Stimulated activated CD8-positive, alpha-beta memory T cell treated with anti-CD3 and anti-CD28 coated beads, Interleukin-4, amount 100 ng/mL, for 24 hours (primary cell): ENCODE data around the gene EMC1.
"Not testable (repeated sequence)": the region's sequence is repeated elsewhere in the genome, so short reads cannot be mapped to it uniquely, and the experiment has no call there.

Source experiments
- DNase-seq: peaks from one replicate; pipeline ENCODE4 v3.0.0-alpha.2; 2020; ENCODE audit warnings: low read depth

EMC1 gene

GRCh38 chr1:19251305-19252196 is at the start of gene EMC1, which contains the start of gene MRTO4:
TSS of gene EMC1 (minus strand) at chr1:19251524. CDS start at chr1:19251509, 15 bp downstream.
TSS of gene MRTO4 (plus strand) at chr1:19251805. CDS start at chr1:19251836, 31 bp downstream.
- peak; percentile 87 for DNase-seq

DNA sequence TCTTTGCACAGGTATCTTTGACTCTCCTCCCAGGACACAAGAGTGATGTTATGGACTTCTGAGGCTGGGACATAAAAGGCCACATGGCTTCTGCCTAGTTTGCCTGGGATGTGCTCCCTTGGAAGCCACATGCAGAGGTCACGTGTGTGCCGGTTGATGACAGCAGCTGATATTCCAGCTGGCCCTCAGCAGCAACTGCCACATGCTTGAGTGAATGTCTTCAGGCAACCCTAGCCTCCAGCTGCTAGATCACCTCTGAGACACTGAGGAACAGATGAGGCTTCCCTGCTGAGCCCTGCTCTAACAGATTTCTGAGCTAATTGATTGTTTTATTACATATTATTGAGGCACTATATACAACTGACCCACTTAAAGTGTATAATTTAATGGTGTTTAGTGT is 48.9 kb upstream of the EMC1 start:
- no peak for DNase-seq

DNA sequence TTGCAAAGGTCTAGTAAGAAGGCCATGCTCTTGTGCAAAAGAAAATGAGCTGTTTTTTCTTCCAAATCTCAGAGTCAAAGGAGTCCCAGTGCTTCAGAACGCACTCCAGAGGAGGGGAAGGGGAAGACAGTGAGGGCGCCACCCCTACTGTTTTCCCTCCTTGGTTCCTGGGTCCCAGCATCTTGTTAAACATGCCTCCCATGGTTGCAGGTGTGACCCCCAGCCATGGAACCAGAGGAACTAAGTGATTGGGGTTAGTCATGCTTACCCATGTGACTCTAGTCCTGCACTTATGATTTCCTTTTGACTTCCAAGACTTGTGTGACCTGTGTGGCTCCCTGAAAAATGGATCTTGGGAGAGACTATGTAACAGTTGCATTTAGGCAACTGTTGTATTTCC is 43.3 kb upstream of the EMC1 start:
- no peak for DNase-seq

GRCh38 chr1:19289244-19289643 is 37.9 kb upstream of the EMC1 start:
- no peak for DNase-seq

GRCh38 chr1:19288324-19289241 is 37.3 kb upstream of the EMC1 start, which contains the start of gene AKR7A3:
TSS of gene AKR7A3 (minus strand) at chr1:19288770. CDS start at chr1:19288709, 61 bp downstream.
- peak; percentile 55 for DNase-seq

- DNase-seq, result no peak
Measured at GRCh38 chr1:19287436-19288185, 36.3 kb upstream of the EMC1 start.

- DNase-seq, result not testable (repeated sequence)
Measured at GRCh38 chr1:19285807-19286206, 34.5 kb upstream of the EMC1 start.

DNA sequence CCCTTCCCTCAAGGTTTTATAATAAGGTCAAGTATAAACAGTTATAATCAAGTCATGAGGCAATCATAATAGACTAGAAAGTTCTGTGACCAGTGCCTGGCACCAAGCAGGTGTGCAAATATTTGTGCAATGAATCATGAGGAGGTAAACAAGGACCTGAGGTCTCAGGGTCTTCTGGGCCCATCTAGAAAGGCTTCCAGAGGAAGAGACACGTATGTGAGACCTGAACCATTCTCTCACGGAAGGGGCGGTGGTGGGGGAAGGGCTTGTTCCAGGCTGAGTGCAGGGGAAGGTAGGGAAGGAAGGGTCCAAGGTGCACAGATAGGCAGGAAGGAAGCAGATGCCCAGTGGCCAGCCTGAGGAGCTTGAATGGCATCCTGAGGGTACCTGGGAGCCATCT is 34.0 kb upstream of the EMC1 start:
- DNase-seq, result not testable (repeated sequence)

GRCh38 chr1:19284881-19285280 is 33.6 kb upstream of the EMC1 start:
- DNase-seq, result no peak

DNA sequence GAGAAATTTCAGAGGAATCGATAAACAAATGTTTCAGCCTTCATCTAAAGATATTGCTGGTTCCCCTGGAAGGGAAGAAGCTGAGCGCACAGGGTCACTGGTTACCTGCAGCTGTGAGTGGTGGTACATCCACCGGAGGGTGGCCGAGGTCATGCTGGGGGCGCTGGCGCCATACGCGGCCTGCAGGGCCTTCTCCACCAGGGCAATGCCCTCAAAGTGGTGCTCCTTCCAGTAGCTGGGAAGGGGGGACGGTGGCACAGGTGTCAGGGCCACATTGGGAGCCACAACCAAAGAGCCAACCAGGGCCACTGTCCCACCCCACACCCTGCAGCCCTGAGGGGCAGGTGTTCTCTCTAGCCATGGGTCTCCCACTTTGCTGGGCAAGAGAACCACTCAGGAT is 32.6 kb upstream of the EMC1 start:
- DNase-seq, result no peak

DNA sequence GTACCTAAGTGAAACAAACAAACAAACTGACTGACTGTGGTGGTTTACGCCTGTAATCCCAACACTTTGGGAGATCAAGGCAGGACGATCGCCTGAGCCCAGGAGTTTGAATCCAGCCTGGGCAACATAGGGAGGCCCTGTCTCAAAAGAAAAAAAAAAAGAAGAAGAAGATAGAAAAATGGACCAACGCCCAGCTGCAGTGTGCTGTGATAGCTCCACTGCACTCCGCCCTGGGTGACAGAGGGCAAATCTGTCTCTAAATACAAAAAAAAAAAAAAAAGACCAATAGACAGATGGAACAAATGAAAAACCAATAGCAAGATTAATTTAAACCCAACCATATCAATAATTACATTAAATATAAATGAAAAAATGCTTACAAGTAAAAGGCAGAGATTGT is 23.3 kb upstream of the EMC1 start:
- no peak for DNase-seq

GRCh38 chr1:19273844-19274531 is 22.7 kb upstream of the EMC1 start:
- not testable (repeated sequence) for DNase-seq

GRCh38 chr1:19273106-19273843 is 22.0 kb upstream of the EMC1 start:
- no peak for DNase-seq

GRCh38 chr1:19272064-19272463 is 20.7 kb upstream of the EMC1 start:
- no peak for DNase-seq

DNA sequence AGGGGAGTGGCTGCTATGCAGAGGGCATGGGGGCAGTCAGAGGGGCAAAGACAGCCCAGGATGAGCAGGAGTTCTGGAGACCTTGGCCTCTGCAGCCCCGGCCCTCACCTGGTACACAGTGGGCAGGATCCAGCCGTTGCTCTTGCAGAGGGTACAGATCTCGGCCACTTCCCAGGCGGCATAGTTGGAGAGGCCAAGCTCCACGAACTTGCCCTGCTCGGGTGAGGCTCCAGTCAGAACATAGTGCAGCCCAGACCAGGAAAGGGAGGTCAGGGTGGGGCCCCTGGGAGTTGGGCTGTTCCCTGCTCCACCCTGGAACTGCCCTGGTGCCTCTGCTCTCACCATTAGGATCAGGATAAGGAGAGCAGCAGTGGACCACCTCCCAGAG is 19.0 kb upstream of the EMC1 start:
- DNase-seq, result not testable (repeated sequence)

GRCh38 chr1:19269427-19270342 is 18.4 kb upstream of the EMC1 start:
- not testable (repeated sequence) for DNase-seq

- no peak for DNase-seq
Measured at GRCh38 chr1:19268445-19268844, 17.1 kb upstream of the EMC1 start.

DNA sequence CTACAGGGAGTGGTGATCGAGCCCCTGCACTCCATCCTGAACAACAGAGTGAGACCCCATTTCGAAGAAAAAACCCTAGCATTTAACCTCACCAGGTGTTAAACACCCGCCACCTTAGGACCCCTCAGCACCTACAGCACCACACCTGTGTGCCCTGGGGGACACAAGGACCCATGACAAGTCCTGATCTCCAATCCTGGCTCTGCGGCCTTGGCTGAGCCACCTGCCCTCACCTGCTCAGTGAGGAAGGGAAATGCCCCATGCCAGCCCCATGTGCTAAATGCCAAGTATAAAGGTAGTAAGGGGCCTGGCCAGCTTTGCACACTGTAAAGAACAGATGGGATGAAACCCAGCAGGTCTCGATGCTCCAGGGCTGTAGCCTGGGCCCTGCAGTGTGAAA is 11.4 kb upstream of the EMC1 start:
- no peak for DNase-seq

DNA sequence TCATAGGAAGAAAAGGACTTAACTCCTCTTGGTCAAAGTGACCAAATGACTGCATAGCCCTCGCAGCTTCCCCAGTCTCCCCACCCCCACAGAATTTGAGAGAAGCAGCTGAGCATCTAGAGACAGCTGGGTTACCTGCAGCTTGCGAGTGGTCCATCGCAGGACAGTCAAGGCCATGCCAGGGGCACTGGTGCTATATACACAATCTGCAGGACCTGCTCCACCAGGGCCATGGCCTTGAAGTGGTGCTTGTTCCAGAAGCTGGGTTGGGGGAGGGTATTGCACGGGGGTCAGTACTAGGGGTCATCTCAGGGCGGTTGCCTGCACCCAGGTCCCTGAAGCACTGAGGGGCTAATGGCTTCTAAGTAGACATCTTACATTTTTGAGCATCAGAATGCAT is 10.7 kb upstream of the EMC1 start:
- no peak for DNase-seq
